GM23338 (cell line): ENCODE measurements around the gene EFNB2. TPM values are rescaled to one million over a fixed set of nuclear protein-coding genes. Genes with fewer than 3 reads are reported as not detected.

Experiments
- ATAC-seq: fragments of 200-7000 bp; cut with Tn5 transposase; 3 replicates; pipeline ENCODE4 v1.9.1; 2020
- DNase-seq: peaks from one replicate; pipeline ENCODE4 v3.0.0-alpha.2; 2015; ENCODE audit warnings: low spot score
- H2AFZ ChIP-seq: fragments of 200-600 bp; sonication (generic); 2 replicates; pipeline ENCODE4 v1.8.0; 2016; ENCODE audit warnings: antibody characterized with exemption, mild to moderate bottlenecking, moderate library complexity
- H3F3A ChIP-seq: fragments of 200-600 bp; sonication (generic); replicated peaks from 2 replicates; pipeline ENCODE4 v1.8.0; 2017; ENCODE audit warnings: antibody characterized with exemption, mixed run types, low read depth
- H3K27ac ChIP-seq: fragments of 200-600 bp; sonication (generic); 2 replicates; pipeline ENCODE4 v1.6.1; 2016; ENCODE audit warnings: low read depth
- H3K27me3 ChIP-seq: fragments of 200-600 bp; sonication (generic); 2 replicates; pipeline ENCODE4 v1.8.0; 2016; ENCODE audit warnings: mild to moderate bottlenecking, mixed run types, moderate library complexity; ENCODE audit not compliant: insufficient read depth
- H3K36me3 ChIP-seq: fragments of 200-600 bp; sonication (generic); 2 replicates; pipeline ENCODE4 v1.8.0; 2016; ENCODE audit warnings: mild to moderate bottlenecking; ENCODE audit not compliant: insufficient read depth
- H3K4me1 ChIP-seq: fragments of 200-600 bp; sonication (generic); 2 replicates; pipeline ENCODE4 v1.8.0; 2016; ENCODE audit warnings: mild to moderate bottlenecking, moderate library complexity; ENCODE audit not compliant: insufficient read depth
- H3K4me2 ChIP-seq: fragments of 200-600 bp; sonication (generic); 2 replicates; pipeline ENCODE4 v1.7.1; 2017; ENCODE audit warnings: mixed run types
- H3K4me3 ChIP-seq: fragments of 200-600 bp; sonication (generic); 2 replicates; pipeline ENCODE4 v1.6.1; 2016; ENCODE audit warnings: mixed run types
- H3K79me2 ChIP-seq: fragments of 200-600 bp; sonication (generic); replicated peaks from 2 replicates; pipeline ENCODE4 v1.8.0; 2017; ENCODE audit warnings: mild to moderate bottlenecking; ENCODE audit not compliant: insufficient read depth
- H3K9me2 ChIP-seq: fragments of 200-600 bp; sonication (generic); 2 replicates; pipeline ENCODE4 v1.8.0; 2017; ENCODE audit not compliant: insufficient read depth
- H4K20me1 ChIP-seq: fragments of 200-600 bp; sonication (generic); replicated peaks from 2 replicates; pipeline ENCODE4 v1.8.0; 2017; ENCODE audit warnings: mild to moderate bottlenecking; ENCODE audit not compliant: insufficient read depth
- H3K27ac Mint-ChIP-seq: 2 replicates; pipeline ENCODE4 v1.8.0; 2020; ENCODE audit warnings: inconsistent platforms, mild to moderate bottlenecking, moderate library complexity, mixed read lengths
- H3K27me3 Mint-ChIP-seq: 3 replicates; pipeline ENCODE4 v1.8.0; 2022; ENCODE audit warnings: low read depth, mild to moderate bottlenecking, moderate library complexity, mixed read lengths, inconsistent platforms; ENCODE audit not compliant: insufficient read depth, poor library complexity
- H3K36me3 Mint-ChIP-seq: 3 replicates; pipeline ENCODE4 v1.8.0; 2021; ENCODE audit warnings: low read depth, mild to moderate bottlenecking, inconsistent platforms, moderate library complexity, mixed read lengths
- H3K4me1 Mint-ChIP-seq: 3 replicates; pipeline ENCODE4 v1.8.0; 2020; ENCODE audit warnings: mild to moderate bottlenecking, inconsistent platforms, mixed read lengths
- H3K4me3 Mint-ChIP-seq: 3 replicates; pipeline ENCODE4 v1.8.0; 2021; ENCODE audit warnings: moderate library complexity, mild to moderate bottlenecking, inconsistent platforms, mixed read lengths
- H3K9me3 Mint-ChIP-seq: 3 replicates; pipeline ENCODE4 v1.8.0; 2020; ENCODE audit warnings: moderate library complexity, mild to moderate bottlenecking, inconsistent platforms, mixed read lengths
- CREB1 ChIP-seq: fragments of 250-450 bp; sonication (Bioruptor Pico); IDR thresholded peaks from 2 replicates; pipeline ENCODE4 v1.5.0; 2020; ENCODE audit warnings: low read depth, mild to moderate bottlenecking, moderate library complexity
- CTCF ChIP-seq, 2 experiments: fragments of 200-600 bp in 1 of 2; sonication (generic) in 1 of 2; conservative IDR thresholded peaks; 2 replicates each; pipeline versions ENCODE4 v1.5.1 to v1.6.1; 2016 to 2017; ENCODE audit warnings: antibody characterized with exemption in 2 of 2, low read depth in 2 of 2, mild to moderate bottlenecking in 2 of 2, moderate library complexity in 1 of 2
- ETS1 ChIP-seq: IDR thresholded peaks from 2 replicates; pipeline ENCODE4 v1.6.1; 2016; ENCODE audit warnings: antibody characterized with exemption
- EZH2 ChIP-seq: fragments of 200-600 bp; sonication (generic); IDR thresholded peaks from one replicate; pipeline ENCODE4 v1.8.0; 2017; ENCODE audit warnings: antibody characterized with exemption, mild to moderate bottlenecking, low read depth; ENCODE audit not compliant: unreplicated experiment
- EZH2phosphoT487 ChIP-seq: fragments of 200-600 bp; sonication (generic); IDR thresholded peaks from one replicate; pipeline ENCODE4 v1.8.1; 2018; ENCODE audit warnings: antibody characterized with exemption; ENCODE audit not compliant: unreplicated experiment
- JUNB ChIP-seq: IDR thresholded peaks from one replicate; pipeline ENCODE4 v1.6.1; 2016; ENCODE audit warnings: antibody characterized with exemption; ENCODE audit not compliant: unreplicated experiment
- NANOG ChIP-seq: IDR thresholded peaks from 2 replicates; pipeline ENCODE4 v1.6.1; 2016; ENCODE audit warnings: antibody characterized with exemption, borderline replicate concordance
- POLR2AphosphoS5 ChIP-seq: IDR thresholded peaks from 2 replicates; pipeline ENCODE4 v1.6.1; 2016; ENCODE audit warnings: antibody characterized with exemption, low read depth
- REST ChIP-seq: IDR thresholded peaks from one replicate; pipeline ENCODE4 v1.6.1; 2018; ENCODE audit warnings: antibody characterized with exemption; ENCODE audit not compliant: unreplicated experiment
- STAT1 ChIP-seq: IDR thresholded peaks from one replicate; pipeline ENCODE4 v1.6.1; 2016; ENCODE audit warnings: antibody characterized with exemption; ENCODE audit not compliant: unreplicated experiment
- ZNF114 ChIP-seq: fragments of 250-450 bp; sonication (Bioruptor Pico); IDR thresholded peaks from 2 replicates; pipeline ENCODE4 v1.5.0; 2020; ENCODE audit warnings: mild to moderate bottlenecking, moderate library complexity
- ZNF331 ChIP-seq: fragments of 250-450 bp; sonication (Bioruptor Pico); IDR thresholded peaks from 2 replicates; pipeline ENCODE4 v1.5.0; 2020; ENCODE audit warnings: low read depth, mild to moderate bottlenecking, moderate library complexity
- polyA plus RNA-seq: library from polyadenylated mRNA; unstranded; fragments of >200 nt; fragmentation: Nextera tagmentation; extraction: Ambion mirVana; gene quantifications from 2 replicates; pipeline ENCODE4 v1.2.1, GENCODE V29; 2016
- total RNA-seq: library from RNA; depleted of rRNA; stranded (reverse); fragments of >200 nt; shearing (Covaris generic); gene quantifications from 2 replicates; pipeline ENCODE4 v1.2.3, GENCODE V29; 2014
- TF ChIP-seq, protein P1 (sequence below): fragments of 250-450 bp; sonication (Bioruptor Pico); IDR thresholded peaks from 2 replicates; pipeline ENCODE4 v1.5.0; 2020; ENCODE audit warnings: mild to moderate bottlenecking, moderate library complexity

EFNB2 gene
- total and polyA plus RNA-seq, 2 experiments from 2014 or later: 5.7 to 10.9 TPM

- H3K79me2 ChIP-seq: peaks cover 36% of the 10 kb centered on the region
- ATAC-seq (peak; percentile 76), DNase-seq (peak; percentile 95)
- H3K27me3 ChIP-seq: no peaks in the 10 kb centered on the region
- H3K4me2 ChIP-seq: peak overlapping the region; percentile 65
- Mint-ChIP-seq H3K27me3 (peaks cover 11% of the 10 kb centered on the region), H3K4me3 (peak overlapping the region; percentile 39), H3K4me1 (peaks cover 17% of the 10 kb centered on the region; the same call in 2 of the 3 replicates), H3K9me3 (no peaks in the 10 kb centered on the region; the same call in 2 of the 3 replicates), H3K27ac (peak overlapping the region; percentile 91), H3K36me3 (peaks cover 4% of the 10 kb centered on the region; the same call in 2 of the 3 replicates)
- H3K4me3 ChIP-seq: peak overlapping the region; percentile 28; the same call in 1 of the 2 replicates
- H3K27ac ChIP-seq: no peak overlapping the region
- peaks cover 21% of the 10 kb centered on the region for H3K4me1 ChIP-seq
- H2AFZ ChIP-seq: no peak overlapping the region
- H3K36me3 ChIP-seq: no peaks in the 10 kb centered on the region
- peaks cover 16% of the 10 kb centered on the region for H4K20me1 ChIP-seq
- peaks cover 5% of the 10 kb centered on the region; the same call in 1 of the 2 replicates for H3K9me2 ChIP-seq
- TF ChIP-seq STAT1 (no peak), REST (no peak), CREB1 (CRISPR knock-in tag) (peak; percentile 80), EZH2 (no peak), CTCF (conservative IDR thresholded peaks at IDR 0.05; ENCODE audit: low read depth in 2 of 2) (no peak), JUNB (no peak), POLR2AphosphoS5 (peak; percentile 18; the same call in 1 of the 2 replicates), ETS1 (no peak), NANOG (no peak), ZNF331 (CRISPR knock-in tag) (no peak), ZNF114 (no peak), EZH2phosphoT487 (no peak)
- TF ChIP-seq, protein P1, sequence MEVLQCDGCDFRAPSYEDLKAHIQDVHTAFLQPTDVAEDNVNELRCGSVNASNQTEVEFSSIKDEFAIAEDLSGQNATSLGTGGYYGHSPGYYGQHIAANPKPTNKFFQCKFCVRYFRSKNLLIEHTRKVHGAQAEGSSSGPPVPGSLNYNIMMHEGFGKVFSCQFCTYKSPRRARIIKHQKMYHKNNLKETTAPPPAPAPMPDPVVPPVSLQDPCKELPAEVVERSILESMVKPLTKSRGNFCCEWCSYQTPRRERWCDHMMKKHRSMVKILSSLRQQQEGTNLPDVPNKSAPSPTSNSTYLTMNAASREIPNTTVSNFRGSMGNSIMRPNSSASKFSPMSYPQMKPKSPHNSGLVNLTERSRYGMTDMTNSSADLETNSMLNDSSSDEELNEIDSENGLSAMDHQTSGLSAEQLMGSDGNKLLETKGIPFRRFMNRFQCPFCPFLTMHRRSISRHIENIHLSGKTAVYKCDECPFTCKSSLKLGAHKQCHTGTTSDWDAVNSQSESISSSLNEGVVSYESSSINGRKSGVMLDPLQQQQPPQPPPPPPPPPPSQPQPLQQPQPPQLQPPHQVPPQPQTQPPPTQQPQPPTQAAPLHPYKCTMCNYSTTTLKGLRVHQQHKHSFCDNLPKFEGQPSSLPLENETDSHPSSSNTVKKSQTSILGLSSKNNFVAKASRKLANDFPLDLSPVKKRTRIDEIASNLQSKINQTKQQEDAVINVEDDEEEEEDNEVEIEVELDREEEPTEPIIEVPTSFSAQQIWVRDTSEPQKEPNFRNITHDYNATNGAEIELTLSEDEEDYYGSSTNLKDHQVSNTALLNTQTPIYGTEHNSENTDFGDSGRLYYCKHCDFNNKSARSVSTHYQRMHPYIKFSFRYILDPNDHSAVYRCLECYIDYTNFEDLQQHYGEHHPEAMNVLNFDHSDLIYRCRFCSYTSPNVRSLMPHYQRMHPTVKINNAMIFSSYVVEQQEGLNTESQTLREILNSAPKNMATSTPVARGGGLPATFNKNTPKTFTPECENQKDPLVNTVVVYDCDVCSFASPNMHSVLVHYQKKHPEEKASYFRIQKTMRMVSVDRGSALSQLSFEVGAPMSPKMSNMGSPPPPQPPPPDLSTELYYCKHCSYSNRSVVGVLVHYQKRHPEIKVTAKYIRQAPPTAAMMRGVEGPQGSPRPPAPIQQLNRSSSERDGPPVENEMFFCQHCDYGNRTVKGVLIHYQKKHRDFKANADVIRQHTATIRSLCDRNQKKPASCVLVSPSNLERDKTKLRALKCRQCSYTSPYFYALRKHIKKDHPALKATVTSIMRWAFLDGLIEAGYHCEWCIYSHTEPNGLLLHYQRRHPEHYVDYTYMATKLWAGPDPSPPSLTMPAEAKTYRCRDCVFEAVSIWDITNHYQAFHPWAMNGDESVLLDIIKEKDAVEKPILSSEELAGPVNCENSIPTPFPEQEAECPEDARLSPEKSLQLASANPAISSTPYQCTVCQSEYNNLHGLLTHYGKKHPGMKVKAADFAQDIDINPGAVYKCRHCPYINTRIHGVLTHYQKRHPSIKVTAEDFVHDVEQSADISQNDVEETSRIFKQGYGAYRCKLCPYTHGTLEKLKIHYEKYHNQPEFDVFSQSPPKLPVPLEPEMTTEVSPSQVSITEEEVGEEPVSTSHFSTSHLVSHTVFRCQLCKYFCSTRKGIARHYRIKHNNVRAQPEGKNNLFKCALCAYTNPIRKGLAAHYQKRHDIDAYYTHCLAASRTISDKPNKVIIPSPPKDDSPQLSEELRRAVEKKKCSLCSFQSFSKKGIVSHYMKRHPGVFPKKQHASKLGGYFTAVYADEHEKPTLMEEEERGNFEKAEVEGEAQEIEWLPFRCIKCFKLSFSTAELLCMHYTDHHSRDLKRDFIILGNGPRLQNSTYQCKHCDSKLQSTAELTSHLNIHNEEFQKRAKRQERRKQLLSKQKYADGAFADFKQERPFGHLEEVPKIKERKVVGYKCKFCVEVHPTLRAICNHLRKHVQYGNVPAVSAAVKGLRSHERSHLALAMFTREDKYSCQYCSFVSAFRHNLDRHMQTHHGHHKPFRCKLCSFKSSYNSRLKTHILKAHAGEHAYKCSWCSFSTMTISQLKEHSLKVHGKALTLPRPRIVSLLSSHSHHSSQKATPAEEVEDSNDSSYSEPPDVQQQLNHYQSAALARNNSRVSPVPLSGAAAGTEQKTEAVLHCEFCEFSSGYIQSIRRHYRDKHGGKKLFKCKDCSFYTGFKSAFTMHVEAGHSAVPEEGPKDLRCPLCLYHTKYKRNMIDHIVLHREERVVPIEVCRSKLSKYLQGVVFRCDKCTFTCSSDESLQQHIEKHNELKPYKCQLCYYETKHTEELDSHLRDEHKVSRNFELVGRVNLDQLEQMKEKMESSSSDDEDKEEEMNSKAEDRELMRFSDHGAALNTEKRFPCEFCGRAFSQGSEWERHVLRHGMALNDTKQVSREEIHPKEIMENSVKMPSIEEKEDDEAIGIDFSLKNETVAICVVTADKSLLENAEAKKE (CRISPR knock-in tag): no peak
- no peaks in the 10 kb centered on the region for H3F3A ChIP-seq
These were observed 34.9 kb upstream of the EFNB2 start for GRCh38 chr13:106570299-106570852.
